Measurements from ENCODE around the gene DNAAF1. TPM values are rescaled to one million over a fixed set of nuclear protein-coding genes. Genes with fewer than 3 reads are reported as not detected.

The DNAAF1 gene
- total and polyA plus RNA-seq, 2 experiments from 2014 or later: not detected

DNA sequence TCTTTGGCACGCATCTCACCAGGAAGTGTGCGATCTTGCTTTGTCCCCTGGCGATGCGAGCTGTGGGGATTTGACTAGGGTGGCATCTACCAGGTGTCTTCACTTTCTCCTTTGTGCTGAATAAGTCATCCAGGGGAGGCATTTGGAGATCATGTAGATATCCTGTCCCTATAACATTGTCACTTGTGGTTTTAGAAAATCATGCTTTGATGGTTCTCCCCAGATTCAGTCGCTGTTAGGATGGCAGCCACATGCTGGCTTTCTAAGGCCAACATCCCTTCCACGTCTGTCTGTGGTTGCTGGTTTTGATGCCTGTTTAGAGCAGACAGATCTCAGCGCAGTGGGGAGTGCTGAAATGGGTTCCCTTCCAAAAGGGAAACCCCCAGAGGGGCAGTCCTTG lies 48.4 kb downstream of the DNAAF1 start:
- Histone ChIP-seq H3K4me2 (ENCODE audit: unreplicated experiment) (no peak overlapping the region), H3K27me3 (replicated peaks; ENCODE audit: insufficient read depth) (no peaks in the 10 kb centered on the region), H2AFZ (no peak overlapping the region), H3K4me1 (ENCODE audit: insufficient read depth) (no peaks in the 10 kb centered on the region), H3K9ac (no peak overlapping the region), H3K27ac (no peak overlapping the region), H3K79me2 (ENCODE audit: insufficient read depth) (no peaks in the 10 kb centered on the region), H3K9me3 (ENCODE audit: low read depth) (no peaks in the 10 kb centered on the region), H3K36me3 (ENCODE audit: low read depth) (no peaks in the 10 kb centered on the region), H3K4me3 (no peak overlapping the region), H3K9me2 (ENCODE audit: insufficient read depth) (no peaks in the 10 kb centered on the region), H3F3A (ENCODE audit: insufficient read depth) (no peaks in the 10 kb centered on the region), H4K20me1 (ENCODE audit: insufficient read depth) (no peaks in the 10 kb centered on the region)
- in situ Hi-C loops (cut with MboI): no loop called here
- TF ChIP-seq EZH2 (IDR thresholded peaks at IDR 0.05; ENCODE audit: insufficient read depth, poor library complexity, severe bottlenecking) (no peak), EZH2phosphoT487 (IDR thresholded peaks at IDR 0.05; ENCODE audit: insufficient read depth, low read depth) (no peak)
- DNase-seq: no peak
- 49 to 52% methylated on average over 7 of the region's 7 CpGs for WGBS, 2 experiments (ENCODE audit: low coverage in 1 of 2, low lambda C conversion rate in 2 of 2, missing lambda C conversion rate in 2 of 2)

DNA sequence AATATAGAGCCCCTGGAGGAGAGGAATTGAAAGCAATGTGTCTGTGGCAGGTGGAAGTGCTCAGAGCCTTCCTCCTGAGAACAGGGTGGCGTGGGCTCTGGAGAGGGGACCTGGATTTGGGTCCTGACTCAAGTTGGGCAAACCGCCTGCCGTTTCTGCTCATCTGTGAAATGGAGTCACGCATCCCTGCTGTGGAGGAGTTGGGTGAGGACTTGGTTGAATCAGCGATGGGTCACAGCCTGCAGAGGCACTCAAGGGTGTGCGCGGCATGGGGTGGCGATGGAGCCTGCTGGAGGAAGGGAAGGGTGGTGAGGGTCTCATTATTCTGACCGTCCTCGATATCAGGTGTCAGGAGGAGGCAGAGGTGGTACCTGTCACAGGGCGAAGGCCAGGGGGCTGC lies 48.9 kb downstream of the DNAAF1 start:
- H3K9me2 ChIP-seq (ENCODE audit: insufficient read depth): no peaks in the 10 kb centered on the region

GRCh38 chr16:84194470-84195200 lies 49.5 kb downstream of the DNAAF1 start:
- no peak overlapping the region for H3K9ac ChIP-seq
- H3K9me2 ChIP-seq (ENCODE audit: insufficient read depth): no peaks in the 10 kb centered on the region
- H3K4me3 ChIP-seq: no peak overlapping the region
- H3K27ac ChIP-seq: no peak overlapping the region
- no peak overlapping the region for H2AFZ ChIP-seq
- DNase-seq: no peak
- H3F3A ChIP-seq (ENCODE audit: insufficient read depth): no peaks in the 10 kb centered on the region
- H4K20me1 ChIP-seq (ENCODE audit: insufficient read depth): no peaks in the 10 kb centered on the region
- no peaks in the 10 kb centered on the region for H3K9me3 ChIP-seq (ENCODE audit: low read depth)
- TF ChIP-seq EZH2phosphoT487 (IDR thresholded peaks at IDR 0.05; ENCODE audit: insufficient read depth, low read depth): no peak
- no peak for TF ChIP-seq EZH2 (IDR thresholded peaks at IDR 0.05; ENCODE audit: insufficient read depth, poor library complexity, severe bottlenecking)
- in situ Hi-C loops (cut with MboI): no loop called here
- no peaks in the 10 kb centered on the region for H3K36me3 ChIP-seq (ENCODE audit: low read depth)
- H3K4me1 ChIP-seq (ENCODE audit: insufficient read depth): no peaks in the 10 kb centered on the region
- no peaks in the 10 kb centered on the region for H3K79me2 ChIP-seq (ENCODE audit: insufficient read depth)
- no peak overlapping the region for H3K4me2 ChIP-seq (ENCODE audit: unreplicated experiment)
- WGBS, 2 experiments (ENCODE audit: low coverage in 1 of 2, low lambda C conversion rate in 2 of 2, missing lambda C conversion rate in 2 of 2): 64 to 65% methylated on average over 31 to 34 of the region's 34 CpGs
- H3K27me3 ChIP-seq (replicated peaks; ENCODE audit: insufficient read depth): no peaks in the 10 kb centered on the region

More for the DNA sequence above, 48.9 kb downstream of the DNAAF1 start:
- Histone ChIP-seq H3K27ac (no peak overlapping the region), H2AFZ (no peak overlapping the region), H3K79me2 (ENCODE audit: insufficient read depth) (no peaks in the 10 kb centered on the region), H3K9ac (no peak overlapping the region), H3K4me2 (ENCODE audit: unreplicated experiment) (no peak overlapping the region), H3K36me3 (ENCODE audit: low read depth) (no peaks in the 10 kb centered on the region), H3K4me3 (no peak overlapping the region), H3K27me3 (replicated peaks; ENCODE audit: insufficient read depth) (no peaks in the 10 kb centered on the region), H3F3A (ENCODE audit: insufficient read depth) (no peaks in the 10 kb centered on the region), H3K9me3 (ENCODE audit: low read depth) (no peaks in the 10 kb centered on the region), H3K4me1 (ENCODE audit: insufficient read depth) (no peaks in the 10 kb centered on the region), H4K20me1 (ENCODE audit: insufficient read depth) (no peaks in the 10 kb centered on the region)
- in situ Hi-C loops (cut with MboI): no loop called here
- WGBS, 2 experiments (ENCODE audit: low coverage in 1 of 2, low lambda C conversion rate in 2 of 2, missing lambda C conversion rate in 2 of 2): 85 to 87% methylated on average over 11 of the region's 11 CpGs
- no peak for DNase-seq
- TF ChIP-seq EZH2 (IDR thresholded peaks at IDR 0.05; ENCODE audit: insufficient read depth, poor library complexity, severe bottlenecking): no peak
- TF ChIP-seq EZH2phosphoT487 (IDR thresholded peaks at IDR 0.05; ENCODE audit: insufficient read depth, low read depth): no peak

DNA sequence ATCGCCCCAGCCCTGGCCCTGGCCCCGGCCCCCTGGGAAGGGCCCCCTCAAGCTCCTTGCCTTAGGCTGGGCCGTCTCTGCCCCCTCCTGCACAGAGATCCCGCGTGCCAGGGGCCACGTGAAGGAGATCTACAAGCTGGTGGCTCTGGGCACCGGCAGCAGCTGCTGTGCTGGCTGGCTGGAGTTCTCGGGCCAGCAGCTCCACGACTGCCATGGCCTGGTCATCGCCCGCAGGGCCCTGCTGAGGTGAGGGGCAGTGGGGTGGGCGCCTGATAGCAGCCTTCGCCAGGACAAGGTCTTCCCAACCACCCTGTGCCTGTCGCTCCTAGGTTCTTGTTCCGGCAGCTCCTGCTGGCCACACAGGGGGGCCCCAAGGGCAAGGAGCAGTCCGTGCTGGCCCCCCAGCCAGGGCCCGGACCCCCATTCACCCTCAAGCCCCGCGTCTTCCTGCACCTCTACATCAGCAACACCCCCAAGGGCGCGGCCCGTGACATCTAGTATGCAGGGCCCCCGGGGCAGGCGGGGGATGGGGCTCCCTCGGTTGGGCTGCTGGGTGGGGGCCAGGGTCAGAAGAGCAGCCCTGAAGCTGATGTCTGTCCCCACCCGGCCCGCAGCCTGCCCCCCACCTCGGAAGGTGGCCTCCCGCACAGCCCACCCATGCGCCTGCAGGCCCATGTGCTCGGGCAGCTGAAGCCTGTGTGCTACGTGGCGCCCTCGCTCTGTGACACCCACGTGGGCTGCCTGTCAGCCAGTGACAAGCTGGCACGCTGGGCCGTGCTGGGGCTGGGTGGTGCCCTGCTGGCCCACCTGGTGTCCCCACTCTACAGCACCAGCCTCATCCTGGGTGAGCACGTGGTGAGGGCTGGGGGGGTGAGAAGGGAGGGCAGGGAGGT lies 50.3 kb downstream of the DNAAF1 start:
- H3K9me2 ChIP-seq (ENCODE audit: insufficient read depth): no peaks in the 10 kb centered on the region
- no peak overlapping the region for H3K4me2 ChIP-seq (ENCODE audit: unreplicated experiment)
- no peak for DNase-seq
- TF ChIP-seq EZH2 (IDR thresholded peaks at IDR 0.05; ENCODE audit: insufficient read depth, poor library complexity, severe bottlenecking) (no peak), EZH2phosphoT487 (IDR thresholded peaks at IDR 0.05; ENCODE audit: insufficient read depth, low read depth) (no peak)
- no peaks in the 10 kb centered on the region for H3K79me2 ChIP-seq (ENCODE audit: insufficient read depth)
- H3K4me3 ChIP-seq: no peak overlapping the region
- no peaks in the 10 kb centered on the region for H3K4me1 ChIP-seq (ENCODE audit: insufficient read depth)
- in situ Hi-C loops (cut with MboI): no loop called here
- no peak overlapping the region for H3K9ac ChIP-seq
- H3F3A ChIP-seq (ENCODE audit: insufficient read depth): no peaks in the 10 kb centered on the region
- H3K36me3 ChIP-seq (ENCODE audit: low read depth): no peaks in the 10 kb centered on the region
- H3K9me3 ChIP-seq (ENCODE audit: low read depth): no peaks in the 10 kb centered on the region
- WGBS, 2 experiments (ENCODE audit: low coverage in 1 of 2, low lambda C conversion rate in 2 of 2, missing lambda C conversion rate in 2 of 2): 69 to 81% methylated on average over 25 to 32 of the region's 38 CpGs
- H2AFZ ChIP-seq: no peak overlapping the region
- H3K27ac ChIP-seq: no peak overlapping the region
- H4K20me1 ChIP-seq (ENCODE audit: insufficient read depth): no peaks in the 10 kb centered on the region
- no peaks in the 10 kb centered on the region for H3K27me3 ChIP-seq (replicated peaks; ENCODE audit: insufficient read depth)

All from GM23248 (cell line).